ENCODE measurements around the gene VAV2. TPM values are rescaled to one million over a fixed set of nuclear protein-coding genes. Genes with fewer than 3 reads are reported as not detected.
A peak's percentile ranks its signal among the peaks of the same experiment; 100 is the strongest.

The VAV2 gene
- total and polyA plus RNA-seq, 2 experiments from 2014 or later, result 10.8 to 15.3 TPM

DNA sequence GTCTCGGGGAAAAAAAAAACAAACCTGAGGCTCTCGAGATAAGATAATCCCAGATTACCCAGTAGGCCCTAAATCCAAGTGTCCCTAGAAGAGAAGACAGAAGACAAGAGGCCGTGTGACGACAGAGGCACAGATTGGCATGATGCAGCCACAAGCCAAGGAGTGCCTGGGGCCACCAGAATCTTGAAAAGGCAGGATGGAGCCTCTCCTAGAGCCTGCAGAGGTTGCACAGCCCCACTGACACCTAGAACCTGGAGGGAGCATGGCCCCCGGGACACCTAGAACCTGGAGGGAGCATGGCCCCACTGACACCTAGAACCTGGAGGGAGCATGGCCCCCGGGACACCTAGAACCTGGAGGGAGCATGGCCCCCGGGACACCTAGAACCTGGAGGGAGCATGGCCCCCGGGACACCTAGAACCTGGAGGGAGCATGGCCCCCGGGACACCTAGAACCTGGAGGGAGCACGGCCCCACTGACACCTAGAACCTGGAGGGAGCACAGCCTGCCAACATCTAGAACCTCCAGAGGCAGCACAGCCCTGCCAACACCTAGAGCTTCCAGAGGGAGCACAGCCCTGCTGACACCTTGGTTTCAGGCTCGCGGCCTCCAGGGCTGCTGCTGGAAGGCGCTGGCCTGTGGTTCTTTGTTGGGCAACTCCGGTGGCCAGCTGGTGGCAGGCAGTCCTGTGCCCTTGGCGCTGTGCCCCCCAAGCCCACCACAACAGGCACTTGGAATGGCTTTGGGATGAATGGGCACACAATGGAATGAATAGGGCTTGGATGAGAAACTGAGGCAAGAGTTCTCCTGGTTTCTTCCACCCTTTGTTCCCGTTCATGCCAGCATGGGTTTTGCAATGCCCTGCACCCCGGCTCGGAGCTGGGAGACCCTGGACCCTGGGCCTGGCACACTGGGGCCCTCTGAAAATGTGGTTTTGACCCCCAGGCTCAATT, 39.2 kb downstream of the VAV2 start:
- Histone ChIP-seq H3K9me3 (ENCODE audit: low read depth) (no peaks in the 10 kb centered on the region), H3K36me3 (no peaks in the 10 kb centered on the region), H3K4me1 (ENCODE audit: low read depth) (peaks cover 12% of the 10 kb centered on the region), H3K27ac (no peak overlapping the region), H3K27me3 (no peaks in the 10 kb centered on the region), H3K4me3 (no peak overlapping the region)
- DNase-seq (ENCODE audit: low read depth in 1 of 2, low spot score in 1 of 2), result no peak
- TF ChIP-seq, protein P1, sequence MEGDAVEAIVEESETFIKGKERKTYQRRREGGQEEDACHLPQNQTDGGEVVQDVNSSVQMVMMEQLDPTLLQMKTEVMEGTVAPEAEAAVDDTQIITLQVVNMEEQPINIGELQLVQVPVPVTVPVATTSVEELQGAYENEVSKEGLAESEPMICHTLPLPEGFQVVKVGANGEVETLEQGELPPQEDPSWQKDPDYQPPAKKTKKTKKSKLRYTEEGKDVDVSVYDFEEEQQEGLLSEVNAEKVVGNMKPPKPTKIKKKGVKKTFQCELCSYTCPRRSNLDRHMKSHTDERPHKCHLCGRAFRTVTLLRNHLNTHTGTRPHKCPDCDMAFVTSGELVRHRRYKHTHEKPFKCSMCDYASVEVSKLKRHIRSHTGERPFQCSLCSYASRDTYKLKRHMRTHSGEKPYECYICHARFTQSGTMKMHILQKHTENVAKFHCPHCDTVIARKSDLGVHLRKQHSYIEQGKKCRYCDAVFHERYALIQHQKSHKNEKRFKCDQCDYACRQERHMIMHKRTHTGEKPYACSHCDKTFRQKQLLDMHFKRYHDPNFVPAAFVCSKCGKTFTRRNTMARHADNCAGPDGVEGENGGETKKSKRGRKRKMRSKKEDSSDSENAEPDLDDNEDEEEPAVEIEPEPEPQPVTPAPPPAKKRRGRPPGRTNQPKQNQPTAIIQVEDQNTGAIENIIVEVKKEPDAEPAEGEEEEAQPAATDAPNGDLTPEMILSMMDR (IDR thresholded peaks at IDR 0.05; ENCODE audit: low read depth, low read length), result no peak

DNA sequence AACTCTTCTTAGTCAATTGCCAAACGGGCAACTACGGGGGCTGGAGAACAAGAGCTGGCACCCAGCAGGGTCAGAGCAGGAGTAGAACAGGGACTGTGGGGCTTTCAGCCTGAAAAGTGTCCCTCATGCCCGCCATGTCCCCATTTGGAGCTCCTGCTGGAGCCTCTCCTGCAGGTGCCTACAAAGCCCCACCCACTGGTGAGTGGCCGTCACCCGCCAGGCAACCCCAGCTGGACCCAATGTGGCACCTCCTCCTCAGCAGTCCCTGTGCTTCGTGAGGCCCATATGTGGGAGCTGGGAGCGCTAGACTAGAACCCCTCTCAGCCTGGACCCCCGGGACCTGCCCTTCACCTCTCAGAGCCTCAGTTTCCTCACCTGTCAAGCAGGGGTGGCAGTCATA, 40.9 kb downstream of the VAV2 start:
- no peak overlapping the region for H3K4me3 ChIP-seq
- H3K36me3 ChIP-seq, result no peaks in the 10 kb centered on the region
- peaks cover 7% of the 10 kb centered on the region for H3K4me1 ChIP-seq (ENCODE audit: low read depth)
- H3K27ac ChIP-seq, result no peak overlapping the region
- no peak for DNase-seq (ENCODE audit: low read depth in 1 of 2, low spot score in 1 of 2)
- H3K27me3 ChIP-seq, result no peaks in the 10 kb centered on the region
- TF ChIP-seq, protein P1 (IDR thresholded peaks at IDR 0.05; ENCODE audit: low read depth, low read length), result no peak
- no peaks in the 10 kb centered on the region for H3K9me3 ChIP-seq (ENCODE audit: low read depth)

DNA sequence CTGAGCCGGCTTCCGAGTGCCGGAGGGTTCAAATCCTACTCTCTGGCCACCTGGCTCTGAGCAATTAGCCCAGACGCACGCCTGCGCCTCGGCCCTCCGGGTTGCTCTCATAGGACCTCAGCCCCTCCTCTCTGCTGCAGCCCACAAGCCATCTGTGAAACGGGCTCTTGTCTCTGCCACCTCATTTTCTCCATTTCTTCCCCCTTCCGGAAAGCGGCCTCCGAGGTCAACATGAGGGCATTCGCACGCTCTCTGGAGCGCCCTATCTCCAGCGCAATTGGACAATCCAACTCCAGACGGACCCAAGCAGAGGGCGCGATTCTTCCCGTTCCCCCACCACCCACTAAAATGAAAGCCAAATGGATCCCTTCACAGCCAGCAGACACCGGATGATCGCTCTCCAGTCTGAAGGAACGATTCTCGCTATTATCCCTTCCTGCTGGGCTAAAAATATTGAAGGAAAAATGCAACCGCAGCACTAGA, 41.5 kb downstream of the VAV2 start:
- Histone ChIP-seq H3K9me3 (ENCODE audit: low read depth) (no peaks in the 10 kb centered on the region), H3K4me1 (ENCODE audit: low read depth) (peaks cover under 1% of the 10 kb centered on the region), H3K27ac (no peak overlapping the region), H3K36me3 (no peaks in the 10 kb centered on the region), H3K4me3 (no peak overlapping the region), H3K27me3 (no peaks in the 10 kb centered on the region)
- peak in 1 of 2 donors; percentile 78 for DNase-seq (ENCODE audit: low read depth in 1 of 2, low spot score in 1 of 2)
- TF ChIP-seq, protein P1 (IDR thresholded peaks at IDR 0.05; ENCODE audit: low read depth, low read length), result no peak

DNA sequence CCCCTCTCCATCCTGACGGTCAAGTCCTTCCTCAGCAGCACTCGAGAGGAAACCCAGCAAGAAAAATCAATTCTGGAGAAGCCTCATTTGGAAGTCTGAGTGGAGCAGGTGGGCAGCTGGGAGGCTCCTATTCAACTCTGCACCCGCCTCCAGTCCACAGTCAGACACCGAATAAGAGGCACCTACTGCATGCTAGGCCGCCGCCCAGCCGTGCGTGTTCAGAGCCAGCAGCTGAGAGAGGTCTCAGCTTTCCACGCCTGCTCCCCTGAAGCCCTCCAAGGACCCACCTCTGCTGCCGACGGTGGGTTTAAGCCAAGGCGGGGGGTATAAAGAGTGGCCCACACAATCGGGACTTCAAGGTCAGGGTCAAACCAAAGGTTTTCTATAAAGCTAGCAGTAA, 41.9 kb downstream of the VAV2 start:
- Histone ChIP-seq H3K4me3 (no peak overlapping the region), H3K36me3 (no peaks in the 10 kb centered on the region), H3K4me1 (ENCODE audit: low read depth) (no peaks in the 10 kb centered on the region), H3K27ac (no peak overlapping the region), H3K27me3 (no peaks in the 10 kb centered on the region), H3K9me3 (ENCODE audit: low read depth) (no peaks in the 10 kb centered on the region)
- no peak for DNase-seq (ENCODE audit: low read depth in 1 of 2, low spot score in 1 of 2)
- TF ChIP-seq, protein P1 (IDR thresholded peaks at IDR 0.05; ENCODE audit: low read depth, low read length), result no peak

DNA sequence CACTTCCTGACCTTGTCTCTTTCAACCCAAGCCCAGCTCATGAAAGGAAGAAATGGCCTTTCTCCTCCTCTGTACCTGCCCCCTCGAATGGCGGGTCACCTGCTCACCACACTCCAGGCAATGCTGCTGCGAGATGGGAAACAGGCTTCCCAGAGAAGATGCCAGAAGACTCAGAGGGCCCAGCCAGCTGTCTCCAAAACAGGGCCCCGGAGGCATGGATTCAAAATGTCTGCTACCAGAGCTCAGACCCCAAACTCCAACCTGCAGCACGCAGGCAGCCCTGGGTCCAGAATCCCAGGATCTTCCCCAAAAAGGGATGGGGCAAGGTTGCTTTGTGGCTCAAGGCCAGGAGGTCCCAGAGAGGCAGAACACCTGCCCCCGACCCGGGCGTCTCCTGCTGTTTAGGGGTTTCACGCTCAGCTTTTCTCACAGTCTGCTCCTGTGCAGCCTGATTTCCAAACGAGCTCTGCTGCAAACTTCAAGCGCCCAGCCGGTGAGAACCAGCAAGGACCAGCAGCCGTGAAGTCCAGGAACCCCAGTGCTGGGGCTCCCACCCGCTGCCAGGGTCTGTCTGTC, 42.5 kb downstream of the VAV2 start:
- no peak overlapping the region for H3K4me3 ChIP-seq
- DNase-seq (ENCODE audit: low read depth in 1 of 2, low spot score in 1 of 2), result no peak
- TF ChIP-seq, protein P1 (IDR thresholded peaks at IDR 0.05; ENCODE audit: low read depth, low read length), result no peak
- H3K27ac ChIP-seq, result no peak overlapping the region
- no peaks in the 10 kb centered on the region for H3K9me3 ChIP-seq (ENCODE audit: low read depth)
- no peaks in the 10 kb centered on the region for H3K4me1 ChIP-seq (ENCODE audit: low read depth)
- H3K27me3 ChIP-seq, result no peaks in the 10 kb centered on the region
- no peaks in the 10 kb centered on the region for H3K36me3 ChIP-seq

All from cardiac muscle cell (in vitro differentiated cells and primary cell).